HEK293 (cell line): ENCODE measurements around the gene NTSR2.

Source experiments
- CTCF ChIA-PET: fragments of 350-600 bp; formaldehyde crosslinking; extraction: SDS; loops from one replicate; lab custom pipeline; 2021; ENCODE audit warnings: antibody characterized with exemption; lab: Yijun Ruan, JAX
- POLR2A ChIA-PET: fragments of 300-600 bp; formaldehyde crosslinking; extraction: SDS; loops from one replicate; lab custom pipeline; 2020; ENCODE audit warnings: antibody characterized with exemption, inconsistent platforms; lab: Yijun Ruan, JAX
- H3K27ac ChIP-seq: fragments of 200-500 bp; sonication (Bioruptor generic); 2 replicates; pipeline ENCODE4 v1.5.1; 2014; ENCODE audit warnings: low read depth, low read length, control low read depth, inconsistent platforms; ENCODE audit errors: extremely low read depth
- H3K36me3 ChIP-seq, 2 experiments: fragments of 200-500 bp in 1 of 2; sonication (Bioruptor generic) in 1 of 2; 1 replicate in 1 of 2; 2 replicates in 1 of 2; pipeline ENCODE4 v1.5.1; 2014 to 2017; ENCODE audit warnings: inconsistent platforms in 2 of 2, low read length in 2 of 2; ENCODE audit not compliant: control insufficient read depth in 2 of 2, insufficient read depth in 1 of 2
- H3K4me1 ChIP-seq: fragments of 200-500 bp; sonication (Bioruptor generic); 2 replicates; pipeline ENCODE4 v1.5.1; 2014; ENCODE audit warnings: mild to moderate bottlenecking, low read length, inconsistent platforms; ENCODE audit not compliant: control insufficient read depth, insufficient read depth
- H3K4me3 ChIP-seq: 2 replicates; pipeline ENCODE4 v1.5.1; 2011; ENCODE audit warnings: low read depth, mild to moderate bottlenecking, control low read depth, low read length, moderate library complexity
- H3K9me3 ChIP-seq: fragments of 200-500 bp; sonication (Bioruptor generic); 2 replicates; pipeline ENCODE4 v1.5.1; 2014; ENCODE audit warnings: low read depth, low read length, inconsistent platforms; ENCODE audit not compliant: control insufficient read depth, insufficient read depth
- KLF9 ChIP-seq: fragments of 450-650 bp; formaldehyde crosslinking; IDR thresholded peaks from 2 replicates; pipeline ENCODE4 v1.5.1; 2016; ENCODE audit warnings: missing biosample characterization, missing genetic modification characterization, low read depth
- MEIS1 ChIP-seq: sonication (generic); formaldehyde crosslinking; IDR thresholded peaks from 2 replicates; pipeline ENCODE4 v1.8.1; 2022; ENCODE audit warnings: missing genetic modification reagents, mild to moderate bottlenecking, borderline replicate concordance
- MYNN ChIP-seq: fragments of 450-650 bp; formaldehyde crosslinking; IDR thresholded peaks from 2 replicates; pipeline ENCODE4 v1.5.1; 2016; ENCODE audit warnings: missing biosample characterization, missing genetic modification characterization, borderline replicate concordance
- OSR2 ChIP-seq: fragments of 450-650 bp; formaldehyde crosslinking; IDR thresholded peaks from 2 replicates; pipeline ENCODE4 v1.5.1; 2016; ENCODE audit warnings: missing biosample characterization, missing genetic modification characterization
- SCRT2 ChIP-seq: fragments of 450-650 bp; formaldehyde crosslinking; IDR thresholded peaks from 2 replicates; pipeline ENCODE4 v1.5.1; 2016; ENCODE audit warnings: missing biosample characterization, missing genetic modification characterization
- WT1 ChIP-seq: fragments of 450-650 bp; formaldehyde crosslinking; IDR thresholded peaks from 2 replicates; pipeline ENCODE4 v1.5.1; 2016; ENCODE audit warnings: missing biosample characterization, missing genetic modification characterization
- ZFHX2 ChIP-seq: fragments of 450-650 bp; formaldehyde crosslinking; conservative IDR thresholded peaks from 2 replicates; pipeline ENCODE4 v1.5.1; 2016; ENCODE audit warnings: missing biosample characterization, missing genetic modification characterization
- ZIC2 ChIP-seq: fragments of 450-650 bp; formaldehyde crosslinking; IDR thresholded peaks from 2 replicates; pipeline ENCODE4 v1.5.1; 2016; ENCODE audit warnings: missing biosample characterization, missing genetic modification characterization
- ZNF211 ChIP-seq: fragments of 450-650 bp; formaldehyde crosslinking; IDR thresholded peaks from 2 replicates; pipeline ENCODE4 v1.5.1; 2016; ENCODE audit warnings: low read depth, missing biosample characterization, missing genetic modification characterization
- ZNF248 ChIP-seq: fragments of 450-650 bp; formaldehyde crosslinking; IDR thresholded peaks from 2 replicates; pipeline ENCODE4 v1.5.1; 2017; ENCODE audit warnings: missing biosample characterization, missing genetic modification characterization
- ZNF391 ChIP-seq: fragments of 450-650 bp; formaldehyde crosslinking; IDR thresholded peaks from 2 replicates; pipeline ENCODE4 v1.5.1; 2016; ENCODE audit warnings: low read depth, missing biosample characterization, missing genetic modification characterization, borderline replicate concordance
- ZNF48 ChIP-seq: fragments of 450-650 bp; formaldehyde crosslinking; IDR thresholded peaks from 2 replicates; pipeline ENCODE4 v1.5.1; 2016; ENCODE audit warnings: missing biosample characterization, missing genetic modification characterization
- ZNF585B ChIP-seq: fragments of 450-650 bp; formaldehyde crosslinking; IDR thresholded peaks from 2 replicates; pipeline ENCODE4 v1.5.1; 2016; ENCODE audit warnings: missing biosample characterization, missing genetic modification characterization
- ZNF621 ChIP-seq: fragments of 450-650 bp; formaldehyde crosslinking; IDR thresholded peaks from 2 replicates; pipeline ENCODE4 v1.5.1; 2017; ENCODE audit warnings: missing biosample characterization, missing genetic modification characterization
- ZNF768 ChIP-seq: fragments of 450-650 bp; formaldehyde crosslinking; IDR thresholded peaks from 2 replicates; pipeline ENCODE4 v1.5.1; 2018; ENCODE audit warnings: missing biosample characterization, mild to moderate bottlenecking, missing genetic modification characterization
- ZNF837 ChIP-seq: fragments of 450-650 bp; formaldehyde crosslinking; IDR thresholded peaks from 2 replicates; pipeline ENCODE4 v1.5.1; 2016; ENCODE audit warnings: missing biosample characterization, missing genetic modification characterization
- ZSCAN16 ChIP-seq: fragments of 450-650 bp; formaldehyde crosslinking; IDR thresholded peaks from 2 replicates; pipeline ENCODE4 v1.5.1; 2016; ENCODE audit warnings: missing biosample characterization, missing genetic modification characterization
- TF ChIP-seq, protein P1 (sequence below): fragments of 450-650 bp; formaldehyde crosslinking; IDR thresholded peaks from 2 replicates; pipeline ENCODE4 v1.5.1; 2017; ENCODE audit warnings: missing biosample characterization, mild to moderate bottlenecking, missing genetic modification characterization, moderate library complexity
- TF ChIP-seq, protein P2 (sequence below): fragments of 450-650 bp; formaldehyde crosslinking; IDR thresholded peaks from 2 replicates; pipeline ENCODE4 v1.5.1; 2017; ENCODE audit warnings: missing biosample characterization, missing genetic modification characterization
- TF ChIP-seq, protein P3 (sequence below): fragments of 450-650 bp; formaldehyde crosslinking; IDR thresholded peaks from 2 replicates; pipeline ENCODE4 v1.5.1; 2016; ENCODE audit warnings: missing biosample characterization, missing genetic modification characterization

The NTSR2 gene

DNA sequence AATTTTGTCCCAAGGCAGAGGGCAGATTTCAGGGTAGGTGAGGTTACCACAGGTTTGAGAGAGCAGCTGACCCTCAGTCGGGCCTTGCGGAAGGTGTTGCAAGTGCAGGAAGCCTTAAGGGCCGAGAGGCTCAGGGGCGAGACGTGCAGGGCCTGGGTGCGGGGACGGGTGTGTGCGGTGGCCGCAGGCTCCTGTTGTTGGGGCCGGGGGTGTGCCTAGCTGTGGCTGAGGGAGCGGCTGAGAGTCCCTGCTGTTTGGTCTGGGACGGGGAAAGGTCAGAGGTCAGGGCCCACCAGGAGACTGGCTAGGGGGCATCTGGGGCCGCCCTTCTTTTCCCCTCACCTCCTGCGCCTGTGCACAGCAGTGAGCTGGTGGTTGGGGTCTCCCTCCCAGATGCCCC lies 52.5 kb downstream of the NTSR2 start:
- Histone ChIP-seq H3K9me3 (no peaks in the 10 kb centered on the region), H3K36me3 (no peaks in the 10 kb centered on the region), H3K4me3 (no peak overlapping the region), H3K4me1 (no peaks in the 10 kb centered on the region), H3K27ac (no peak overlapping the region)
- TF ChIP-seq ZNF248 (tag by site-specific recombination): no peak
- TF ChIP-seq MEIS1 (CRISPR knock-in tag): no peak
- no peak for TF ChIP-seq SCRT2 (tag by site-specific recombination)
- TF ChIP-seq ZNF837 (tag by site-specific recombination): no peak
- no peak for TF ChIP-seq ZFHX2 (tag by site-specific recombination)
- no peak for TF ChIP-seq WT1 (tag by site-specific recombination)
- TF ChIP-seq ZNF585B: no peak
- no peak for TF ChIP-seq ZNF621
- no peak for TF ChIP-seq KLF9 (tag by site-specific recombination)
- TF ChIP-seq ZNF48 (tag by site-specific recombination): no peak
- TF ChIP-seq, protein P1, sequence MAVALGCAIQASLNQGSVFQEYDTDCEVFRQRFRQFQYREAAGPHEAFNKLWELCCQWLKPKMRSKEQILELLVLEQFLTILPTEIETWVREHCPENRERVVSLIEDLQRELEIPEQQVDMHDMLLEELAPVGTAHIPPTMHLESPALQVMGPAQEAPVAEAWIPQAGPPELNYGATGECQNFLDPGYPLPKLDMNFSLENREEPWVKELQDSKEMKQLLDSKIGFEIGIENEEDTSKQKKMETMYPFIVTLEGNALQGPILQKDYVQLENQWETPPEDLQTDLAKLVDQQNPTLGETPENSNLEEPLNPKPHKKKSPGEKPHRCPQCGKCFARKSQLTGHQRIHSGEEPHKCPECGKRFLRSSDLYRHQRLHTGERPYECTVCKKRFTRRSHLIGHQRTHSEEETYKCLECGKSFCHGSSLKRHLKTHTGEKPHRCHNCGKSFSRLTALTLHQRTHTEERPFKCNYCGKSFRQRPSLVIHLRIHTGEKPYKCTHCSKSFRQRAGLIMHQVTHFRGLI (tag by site-specific recombination): no peak
- no peak for TF ChIP-seq ZNF768 (tag by site-specific recombination)
- no peak for TF ChIP-seq ZSCAN16 (tag by site-specific recombination)
- no peak for TF ChIP-seq ZNF391 (tag by site-specific recombination)
- no peak for TF ChIP-seq OSR2 (tag by site-specific recombination)
- no peak for TF ChIP-seq MYNN (tag by site-specific recombination)
- TF ChIP-seq ZNF211 (tag by site-specific recombination): no peak
- TF ChIP-seq, protein P2, sequence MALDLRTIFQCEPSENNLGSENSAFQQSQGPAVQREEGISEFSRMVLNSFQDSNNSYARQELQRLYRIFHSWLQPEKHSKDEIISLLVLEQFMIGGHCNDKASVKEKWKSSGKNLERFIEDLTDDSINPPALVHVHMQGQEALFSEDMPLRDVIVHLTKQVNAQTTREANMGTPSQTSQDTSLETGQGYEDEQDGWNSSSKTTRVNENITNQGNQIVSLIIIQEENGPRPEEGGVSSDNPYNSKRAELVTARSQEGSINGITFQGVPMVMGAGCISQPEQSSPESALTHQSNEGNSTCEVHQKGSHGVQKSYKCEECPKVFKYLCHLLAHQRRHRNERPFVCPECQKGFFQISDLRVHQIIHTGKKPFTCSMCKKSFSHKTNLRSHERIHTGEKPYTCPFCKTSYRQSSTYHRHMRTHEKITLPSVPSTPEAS (tag by site-specific recombination): no peak
- CTCF ChIA-PET: no interaction called here
- POLR2A ChIA-PET: no interaction called here

DNA sequence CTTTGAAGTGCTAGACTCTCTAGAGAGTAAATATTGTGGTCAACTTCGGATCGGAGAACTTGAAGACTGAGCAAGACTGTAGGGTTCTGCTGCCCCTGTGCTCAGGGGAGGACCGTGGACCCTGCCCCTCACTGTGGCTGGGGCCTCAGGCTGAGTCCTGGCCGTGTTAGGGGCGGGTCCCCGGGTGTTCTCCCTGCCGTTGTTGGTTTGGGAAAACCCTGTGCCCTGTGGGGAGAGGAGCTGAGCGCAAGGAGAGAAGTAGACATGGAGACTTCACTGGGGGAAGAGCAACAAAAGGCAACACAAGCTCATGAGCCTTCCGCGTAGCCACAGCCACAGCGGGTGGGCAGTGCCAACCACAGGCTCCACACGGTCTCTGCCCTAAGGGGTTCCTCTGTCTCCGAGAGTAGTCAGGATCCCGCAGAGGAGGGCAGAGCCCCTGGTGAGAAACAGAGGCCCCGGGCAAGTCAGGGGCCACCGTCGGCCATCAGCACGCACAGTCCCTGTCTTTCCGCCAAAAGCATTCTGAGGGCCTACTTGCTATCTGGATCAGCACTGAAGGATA lies 53.1 kb downstream of the NTSR2 start:
- Histone ChIP-seq H3K36me3 (no peaks in the 10 kb centered on the region), H3K9me3 (no peaks in the 10 kb centered on the region), H3K4me3 (no peak overlapping the region), H3K27ac (no peak overlapping the region), H3K4me1 (no peaks in the 10 kb centered on the region)
- POLR2A ChIA-PET: no interaction called here
- CTCF ChIA-PET: no interaction called here
- peak; percentile 78 for TF ChIP-seq ZIC2 (tag by site-specific recombination)
- TF ChIP-seq, protein P3, sequence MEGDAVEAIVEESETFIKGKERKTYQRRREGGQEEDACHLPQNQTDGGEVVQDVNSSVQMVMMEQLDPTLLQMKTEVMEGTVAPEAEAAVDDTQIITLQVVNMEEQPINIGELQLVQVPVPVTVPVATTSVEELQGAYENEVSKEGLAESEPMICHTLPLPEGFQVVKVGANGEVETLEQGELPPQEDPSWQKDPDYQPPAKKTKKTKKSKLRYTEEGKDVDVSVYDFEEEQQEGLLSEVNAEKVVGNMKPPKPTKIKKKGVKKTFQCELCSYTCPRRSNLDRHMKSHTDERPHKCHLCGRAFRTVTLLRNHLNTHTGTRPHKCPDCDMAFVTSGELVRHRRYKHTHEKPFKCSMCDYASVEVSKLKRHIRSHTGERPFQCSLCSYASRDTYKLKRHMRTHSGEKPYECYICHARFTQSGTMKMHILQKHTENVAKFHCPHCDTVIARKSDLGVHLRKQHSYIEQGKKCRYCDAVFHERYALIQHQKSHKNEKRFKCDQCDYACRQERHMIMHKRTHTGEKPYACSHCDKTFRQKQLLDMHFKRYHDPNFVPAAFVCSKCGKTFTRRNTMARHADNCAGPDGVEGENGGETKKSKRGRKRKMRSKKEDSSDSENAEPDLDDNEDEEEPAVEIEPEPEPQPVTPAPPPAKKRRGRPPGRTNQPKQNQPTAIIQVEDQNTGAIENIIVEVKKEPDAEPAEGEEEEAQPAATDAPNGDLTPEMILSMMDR (tag by site-specific recombination): no peak
